Measurements from ENCODE around the gene BORCS5. TPM values are rescaled to one million over a fixed set of nuclear protein-coding genes. Genes with fewer than 3 reads are reported as not detected.
"Not testable (repeated sequence)": the region's sequence is repeated elsewhere in the genome, so short reads cannot be mapped to it uniquely, and the experiment has no call there.

The BORCS5 gene
- total RNA-seq, 2 donors from 2014 or later = 35.0 to 48.4 TPM

DNA sequence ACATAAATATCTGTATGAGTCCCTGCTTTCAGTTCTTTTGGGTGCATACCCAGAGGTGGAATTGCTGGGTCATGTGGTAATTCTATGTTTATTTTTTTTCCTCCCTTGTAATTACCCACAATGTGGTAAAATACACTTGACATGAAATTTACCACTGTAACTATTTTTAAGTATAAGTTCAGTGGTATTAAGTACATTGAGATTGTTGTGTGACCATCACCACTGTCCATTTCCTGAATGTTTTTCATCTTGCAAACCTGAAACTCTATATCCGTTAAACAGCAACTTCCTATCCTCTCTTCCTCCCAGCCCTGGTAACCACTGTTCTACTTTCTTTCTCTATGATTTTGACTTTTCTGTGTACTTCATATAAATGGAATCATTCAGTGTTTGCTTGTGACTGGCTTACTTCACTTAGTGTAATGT is 51.4 kb downstream of the BORCS5 start:
- Mint-ChIP-seq H3K27me3 (no peaks in the 10 kb centered on the region), H3K4me3 (peak overlapping the region; percentile 0), H3K27ac (peak overlapping the region; percentile 19), H3K4me1 (peaks cover 26% of the 10 kb centered on the region), H3K36me3 (ENCODE audit: low read depth) (no peaks in the 10 kb centered on the region)
- no peaks in the 10 kb centered on the region for H3K9me3 ChIP-seq (ENCODE audit: control insufficient read depth, low read length, poor library complexity, severe bottlenecking)
- DNase-seq (no peak), ATAC-seq (peak; percentile 68)

DNA sequence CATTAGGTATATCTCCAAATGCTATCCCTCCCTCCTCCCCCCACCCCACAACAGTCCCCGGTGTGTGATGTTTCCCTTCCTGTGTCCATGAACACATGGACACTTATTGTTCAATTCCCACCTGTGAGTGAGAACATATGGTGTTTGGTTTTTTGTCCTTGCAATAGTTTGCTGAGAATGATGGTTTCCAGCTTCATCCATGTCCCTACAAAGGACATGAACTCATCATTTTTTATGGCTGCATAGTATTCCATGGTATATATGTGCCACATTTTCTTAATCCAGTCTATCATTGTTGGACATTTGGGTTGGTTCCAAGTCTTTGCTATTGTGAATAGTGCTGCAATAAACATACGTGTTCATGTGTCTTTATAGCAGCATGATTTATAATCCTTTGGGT is 52.5 kb downstream of the BORCS5 start:
- H3K4me3 Mint-ChIP-seq; H3K36me3 Mint-ChIP-seq (ENCODE audit: low read depth): not testable (repeated sequence)

DNA sequence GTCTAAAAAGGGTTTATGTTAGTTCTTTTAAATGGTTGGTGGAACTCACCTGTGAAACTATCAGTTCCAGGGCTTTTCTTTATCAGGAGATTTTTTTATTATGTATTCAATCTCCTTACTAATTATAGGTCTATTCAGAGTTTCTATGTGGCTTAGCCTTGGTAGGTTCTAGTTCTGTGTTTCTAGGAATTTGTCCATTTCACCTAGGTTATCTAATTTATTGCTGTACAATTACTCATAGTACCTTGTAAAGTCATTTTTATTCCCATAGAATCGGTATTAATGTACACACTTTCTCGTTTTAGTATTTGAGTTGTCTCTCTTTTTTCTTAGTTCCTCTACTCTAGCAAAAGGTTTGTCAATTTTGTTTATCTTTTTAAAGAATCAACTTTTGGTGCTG is 59.0 kb downstream of the BORCS5 start:
- Mint-ChIP-seq H3K27me3 (no peaks in the 10 kb centered on the region), H3K4me3 (peak overlapping the region; percentile 5), H3K36me3 (ENCODE audit: low read depth) (peaks cover 2% of the 10 kb centered on the region), H3K27ac (peak overlapping the region; percentile 51), H3K4me1 (peaks cover 14% of the 10 kb centered on the region)
- no peak for DNase-seq
- no peaks in the 10 kb centered on the region for H3K9me3 ChIP-seq (ENCODE audit: control insufficient read depth, low read length, poor library complexity, severe bottlenecking)
- ATAC-seq = no peak

More for the DNA sequence above, 52.5 kb downstream of the BORCS5 start:
- H3K4me1 Mint-ChIP-seq = peaks cover 16% of the 10 kb centered on the region
- ATAC-seq; DNase-seq; H3K27ac Mint-ChIP-seq; H3K9me3 ChIP-seq (ENCODE audit: control insufficient read depth, low read length, poor library complexity, severe bottlenecking); H3K27me3 Mint-ChIP-seq: not testable (repeated sequence)

DNA sequence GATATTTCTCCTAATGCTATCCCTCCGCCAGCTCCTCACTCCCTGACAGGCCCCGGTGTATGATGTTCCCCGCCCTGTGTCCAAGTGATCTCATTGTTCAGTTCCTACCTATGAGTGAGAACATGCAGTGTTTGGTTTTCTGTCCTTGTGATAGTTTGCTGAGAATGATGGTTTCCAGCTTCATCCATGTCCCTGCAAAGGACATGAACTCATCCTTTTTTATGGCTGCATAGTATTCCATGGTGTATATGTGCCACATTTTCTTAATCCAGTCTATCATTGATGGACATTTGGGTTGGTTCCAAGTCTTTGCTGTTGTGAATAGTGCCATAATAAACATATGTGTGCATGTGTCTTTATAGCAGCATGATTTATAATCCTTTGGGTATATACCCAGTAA is 62.3 kb downstream of the BORCS5 start:
- DNase-seq; H3K9me3 ChIP-seq (ENCODE audit: control insufficient read depth, low read length, poor library complexity, severe bottlenecking); H3K27me3 Mint-ChIP-seq; ATAC-seq; H3K4me1 Mint-ChIP-seq; H3K4me3 Mint-ChIP-seq: not testable (repeated sequence)
- Mint-ChIP-seq H3K36me3 (ENCODE audit: low read depth) (peaks cover 13% of the 10 kb centered on the region), H3K27ac (peak overlapping the region; percentile 55)

DNA sequence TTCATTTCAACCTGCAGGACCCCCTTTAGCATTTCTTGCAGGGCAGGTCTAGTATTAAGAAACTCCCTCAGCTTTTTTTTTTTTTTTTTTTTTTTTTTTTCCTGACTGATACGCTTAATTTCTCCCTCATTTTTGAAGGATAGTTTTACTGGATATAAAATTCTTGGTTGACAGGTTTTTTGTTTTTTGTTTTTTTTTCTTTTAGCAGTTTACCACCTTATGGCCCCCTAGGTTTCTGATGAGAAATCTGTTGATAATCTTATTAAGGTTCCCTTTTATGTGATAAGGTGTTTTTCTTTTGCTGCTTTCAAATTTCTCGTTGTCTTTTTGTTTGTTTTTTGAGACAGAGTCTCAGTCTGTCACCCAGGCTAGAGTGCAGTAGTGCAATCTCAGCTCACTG is 66.5 kb downstream of the BORCS5 start:
- Mint-ChIP-seq H3K4me3 (no peak overlapping the region), H3K27ac (no peak overlapping the region)
- H3K9me3 ChIP-seq (ENCODE audit: control insufficient read depth, low read length, poor library complexity, severe bottlenecking) = no peaks in the 10 kb centered on the region

DNA sequence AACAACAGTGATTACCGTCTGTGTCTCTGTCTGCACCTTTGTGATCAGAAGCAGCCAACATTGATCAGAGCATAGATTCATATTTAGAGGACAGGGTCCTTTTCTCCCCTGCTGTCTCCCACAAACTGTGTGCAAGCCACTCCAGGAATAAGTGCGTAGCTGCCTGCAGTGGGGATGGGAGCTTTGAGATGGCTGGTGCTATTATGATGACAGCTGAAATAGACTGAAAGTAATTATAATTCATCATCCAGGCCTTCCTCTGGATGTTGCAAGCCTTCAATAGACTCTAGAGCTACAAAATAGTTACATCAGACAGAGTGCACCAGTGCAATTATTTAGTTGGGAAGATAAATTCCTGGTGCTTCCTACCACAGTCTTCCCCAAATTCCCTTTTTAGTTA is 68.1 kb downstream of the BORCS5 start:
- H3K36me3 Mint-ChIP-seq (ENCODE audit: low read depth) = peaks cover 13% of the 10 kb centered on the region
- H3K27ac Mint-ChIP-seq = no peak overlapping the region
- peaks cover 17% of the 10 kb centered on the region for H3K4me1 Mint-ChIP-seq
- ATAC-seq = no peak
- H3K27me3 Mint-ChIP-seq = no peaks in the 10 kb centered on the region
- no peaks in the 10 kb centered on the region for H3K9me3 ChIP-seq (ENCODE audit: control insufficient read depth, low read length, poor library complexity, severe bottlenecking)
- DNase-seq = no peak
- no peak overlapping the region for H3K4me3 Mint-ChIP-seq

More for the DNA sequence above, 66.5 kb downstream of the BORCS5 start:
- DNase-seq (no peak), ATAC-seq (no peak)
- Mint-ChIP-seq H3K27me3 (no peaks in the 10 kb centered on the region), H3K4me1 (peaks cover 10% of the 10 kb centered on the region), H3K36me3 (ENCODE audit: low read depth) (peaks cover 15% of the 10 kb centered on the region)

DNA sequence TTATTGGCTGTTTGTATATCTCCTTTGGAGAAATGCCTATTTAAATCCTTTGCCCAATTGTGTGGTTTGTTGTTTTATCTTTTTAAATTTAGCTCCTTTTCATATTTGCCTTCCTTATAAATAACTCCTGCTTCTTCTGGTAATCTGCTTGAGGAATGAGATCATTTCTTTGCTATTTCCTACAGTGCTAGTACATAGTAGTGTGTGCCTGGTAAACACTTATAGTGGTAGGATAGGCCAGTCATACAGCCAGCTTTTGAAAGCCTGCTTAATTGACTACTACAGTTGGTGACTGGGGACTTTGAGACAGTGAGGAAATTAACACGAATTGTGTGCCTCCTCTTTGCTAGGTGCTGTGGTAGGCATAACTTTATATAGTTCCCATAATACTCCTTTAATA is 68.7 kb downstream of the BORCS5 start:
- DNase-seq (no peak), ATAC-seq (no peak)
- no peaks in the 10 kb centered on the region for H3K9me3 ChIP-seq (ENCODE audit: control insufficient read depth, low read length, poor library complexity, severe bottlenecking)
- no peak overlapping the region for H3K27ac Mint-ChIP-seq
- no peak overlapping the region for H3K4me3 Mint-ChIP-seq
- H3K36me3 Mint-ChIP-seq (ENCODE audit: low read depth) = peaks cover 13% of the 10 kb centered on the region
- H3K4me1 Mint-ChIP-seq = peaks cover 17% of the 10 kb centered on the region
- no peaks in the 10 kb centered on the region for H3K27me3 Mint-ChIP-seq

DNA sequence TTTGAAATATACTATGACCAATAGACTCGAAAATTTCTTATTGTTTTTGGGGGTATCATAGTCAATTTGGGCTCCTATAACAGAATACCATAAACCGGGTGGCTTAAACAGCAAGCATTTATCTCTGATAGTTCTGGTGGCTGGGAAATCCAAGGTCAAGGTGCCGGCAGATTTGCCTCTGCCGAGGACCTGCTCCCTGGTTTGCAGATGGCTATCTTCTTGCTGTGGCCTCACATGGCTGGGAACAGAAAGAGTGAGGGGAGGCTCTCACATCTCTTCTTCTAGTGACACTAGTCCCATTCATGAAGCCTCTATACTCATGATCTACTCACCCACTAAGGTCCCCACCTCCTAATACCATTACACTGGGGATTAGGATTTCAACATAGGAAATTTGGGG is 70.7 kb downstream of the BORCS5 start:
- no peaks in the 10 kb centered on the region for H3K27me3 Mint-ChIP-seq
- H3K9me3 ChIP-seq (ENCODE audit: control insufficient read depth, low read length, poor library complexity, severe bottlenecking) = no peaks in the 10 kb centered on the region
- peak overlapping the region; percentile 91 for H3K27ac Mint-ChIP-seq
- DNase-seq = no peak
- peaks cover 21% of the 10 kb centered on the region for H3K4me1 Mint-ChIP-seq
- H3K4me3 Mint-ChIP-seq = no peak overlapping the region
- no peak for ATAC-seq
- peaks cover 5% of the 10 kb centered on the region for H3K36me3 Mint-ChIP-seq (ENCODE audit: low read depth)

DNA sequence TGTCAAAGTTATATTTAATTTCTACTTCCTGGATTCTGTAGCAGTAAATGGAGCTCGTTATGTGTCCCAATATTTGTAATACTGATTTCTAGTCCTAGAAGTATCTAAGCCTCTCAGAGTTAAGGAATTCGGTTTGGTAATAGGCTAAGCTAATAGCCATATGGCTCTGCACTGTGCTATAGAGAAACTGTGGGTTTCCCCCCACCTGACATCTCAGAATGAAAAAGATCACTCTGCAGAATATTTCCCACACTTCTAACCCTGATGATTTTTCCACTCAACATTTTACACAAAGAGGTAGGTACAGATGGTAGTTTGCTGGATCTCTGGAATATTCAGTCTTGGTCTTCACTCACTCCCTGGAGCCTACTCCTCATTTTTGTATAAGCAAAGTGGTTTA is 71.2 kb downstream of the BORCS5 start:
- peak; percentile 44 for ATAC-seq
- Mint-ChIP-seq H3K27me3 (no peaks in the 10 kb centered on the region), H3K36me3 (ENCODE audit: low read depth) (peaks cover 5% of the 10 kb centered on the region), H3K4me3 (no peak overlapping the region), H3K4me1 (peaks cover 25% of the 10 kb centered on the region), H3K27ac (peak overlapping the region; percentile 91)
- no peak for DNase-seq
- H3K9me3 ChIP-seq (ENCODE audit: control insufficient read depth, low read length, poor library complexity, severe bottlenecking) = no peaks in the 10 kb centered on the region

DNA sequence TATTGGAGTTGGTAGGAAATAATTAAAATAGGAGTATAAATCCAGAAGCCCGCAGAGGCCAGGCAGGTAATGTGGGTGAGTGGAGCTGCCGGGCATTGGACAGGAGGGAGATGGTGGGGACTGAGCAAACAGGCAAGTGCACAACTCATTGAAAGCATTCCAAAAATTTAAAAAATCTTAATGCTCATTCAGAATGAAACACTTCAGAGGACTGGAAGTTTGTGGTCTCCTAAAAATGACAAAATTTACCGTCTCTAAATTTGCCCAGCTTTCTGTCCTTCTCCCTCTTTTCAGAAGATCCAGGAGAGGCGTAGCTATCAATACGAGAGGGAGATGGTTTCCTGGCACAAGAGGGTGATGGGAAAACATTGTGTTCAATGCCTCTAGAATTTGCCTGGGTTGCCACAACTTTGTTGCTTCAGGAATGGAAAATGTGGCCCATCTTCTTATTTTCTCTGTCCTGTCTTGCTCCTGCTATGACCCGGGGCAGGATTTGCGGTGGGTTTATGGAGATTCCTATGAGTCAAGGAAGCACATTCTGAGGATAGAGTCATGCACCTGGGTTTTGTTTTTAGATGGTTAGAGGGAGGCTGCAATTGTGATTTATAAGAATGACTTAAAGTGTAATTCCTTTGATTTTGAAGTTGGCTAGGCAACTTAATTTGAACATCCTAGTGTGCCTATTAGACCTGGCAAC is 72.2 kb downstream of the BORCS5 start:
- peaks cover 33% of the 10 kb centered on the region for H3K4me1 Mint-ChIP-seq
- H3K27me3 Mint-ChIP-seq = no peaks in the 10 kb centered on the region
- H3K27ac Mint-ChIP-seq = peak overlapping the region; percentile 91
- no peaks in the 10 kb centered on the region for H3K9me3 ChIP-seq (ENCODE audit: control insufficient read depth, low read length, poor library complexity, severe bottlenecking)
- DNase-seq (no peak), ATAC-seq (no peak)
- H3K36me3 Mint-ChIP-seq (ENCODE audit: low read depth) = peaks cover 2% of the 10 kb centered on the region
- peak overlapping the region; percentile 70 for H3K4me3 Mint-ChIP-seq

DNA sequence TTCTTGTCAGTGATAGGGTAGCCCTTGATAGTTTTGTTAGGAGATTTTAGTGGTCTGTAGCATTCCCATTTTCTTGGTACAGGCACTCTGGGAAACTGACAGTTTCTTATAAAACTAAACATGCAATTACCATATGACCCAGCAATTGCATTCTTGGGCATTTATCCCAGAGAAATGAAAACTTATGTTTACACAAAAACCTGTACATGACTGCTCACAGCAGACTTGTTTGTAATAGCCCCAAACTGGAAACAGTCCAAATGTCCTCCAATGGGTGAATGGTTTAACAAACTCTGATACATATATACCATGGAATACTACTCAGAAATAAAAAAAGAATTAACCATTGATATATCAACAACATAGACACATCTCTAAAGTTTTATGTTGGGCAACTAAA is 75.5 kb downstream of the BORCS5 start:
- H3K4me3 Mint-ChIP-seq = peak overlapping the region; percentile 31
- no peaks in the 10 kb centered on the region for H3K27me3 Mint-ChIP-seq
- no peak for ATAC-seq
- peaks cover 1% of the 10 kb centered on the region for H3K36me3 Mint-ChIP-seq (ENCODE audit: low read depth)
- DNase-seq = no peak
- H3K9me3 ChIP-seq (ENCODE audit: control insufficient read depth, low read length, poor library complexity, severe bottlenecking) = no peaks in the 10 kb centered on the region
- peaks cover 38% of the 10 kb centered on the region for H3K4me1 Mint-ChIP-seq
- H3K27ac Mint-ChIP-seq = peak overlapping the region; percentile 94

DNA sequence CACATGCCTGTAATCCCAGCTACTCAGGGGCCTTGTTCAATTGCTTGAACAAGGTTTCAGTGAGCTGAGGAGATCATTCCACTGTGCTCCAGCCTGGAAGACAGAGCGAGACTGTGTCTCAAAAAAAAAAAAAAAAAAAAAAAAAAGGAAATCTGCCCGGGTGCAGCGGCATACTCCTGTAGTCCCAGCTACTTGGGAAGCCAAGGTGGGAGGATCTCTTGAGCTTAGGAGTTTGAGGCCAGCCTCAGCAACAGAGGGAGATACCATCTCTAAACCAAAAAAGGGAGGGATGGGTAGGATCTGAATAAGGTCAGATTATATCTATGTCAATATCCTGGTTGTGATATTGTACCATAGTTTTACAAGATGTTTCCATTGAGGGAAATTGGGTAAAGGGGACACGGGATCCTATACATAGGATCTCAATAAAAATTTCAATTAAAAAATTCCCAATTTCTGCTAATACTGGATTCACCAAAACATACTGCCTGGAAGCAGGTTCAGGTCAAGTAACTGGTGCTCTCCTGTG is 76.4 kb downstream of the BORCS5 start:
- Mint-ChIP-seq H3K27me3 (no peaks in the 10 kb centered on the region), H3K4me3 (peak overlapping the region; percentile 47), H3K36me3 (ENCODE audit: low read depth) (peaks cover 2% of the 10 kb centered on the region), H3K4me1 (peaks cover 33% of the 10 kb centered on the region), H3K27ac (peak overlapping the region; percentile 94)
- no peak for DNase-seq
- H3K9me3 ChIP-seq (ENCODE audit: control insufficient read depth, low read length, poor library complexity, severe bottlenecking) = no peaks in the 10 kb centered on the region
- ATAC-seq = no peak

DNA sequence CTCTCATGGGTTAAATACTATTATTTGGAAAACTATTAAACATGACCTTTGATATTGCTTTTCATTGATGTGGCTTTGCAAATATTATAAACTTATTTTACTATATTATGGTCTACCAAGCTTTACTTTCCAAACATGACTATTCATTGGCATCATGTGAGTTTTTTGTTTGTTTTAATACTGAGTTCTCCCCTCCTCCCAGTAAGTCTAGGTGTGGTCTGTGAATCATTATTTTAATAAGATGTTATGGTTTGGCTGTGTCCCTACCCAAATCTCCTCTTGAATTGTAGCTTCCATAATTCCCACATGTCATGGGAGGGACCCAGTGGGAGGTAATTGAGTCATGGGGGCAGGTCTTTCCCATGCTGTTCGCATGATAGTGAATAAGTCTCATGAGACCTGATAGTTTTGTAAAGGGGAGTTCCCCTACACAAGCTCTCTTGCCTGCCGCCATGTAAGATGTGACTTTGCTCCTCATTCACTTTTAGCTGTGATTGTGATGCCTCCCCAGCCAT is 80.0 kb downstream of the BORCS5 start:
- Mint-ChIP-seq H3K36me3 (ENCODE audit: low read depth) (peaks cover 2% of the 10 kb centered on the region), H3K4me3 (no peak overlapping the region), H3K27me3 (no peaks in the 10 kb centered on the region), H3K27ac (peak overlapping the region; percentile 98), H3K4me1 (peaks cover 51% of the 10 kb centered on the region)
- no peaks in the 10 kb centered on the region for H3K9me3 ChIP-seq (ENCODE audit: control insufficient read depth, low read length, poor library complexity, severe bottlenecking)
- no peak for DNase-seq
- ATAC-seq = no peak

DNA sequence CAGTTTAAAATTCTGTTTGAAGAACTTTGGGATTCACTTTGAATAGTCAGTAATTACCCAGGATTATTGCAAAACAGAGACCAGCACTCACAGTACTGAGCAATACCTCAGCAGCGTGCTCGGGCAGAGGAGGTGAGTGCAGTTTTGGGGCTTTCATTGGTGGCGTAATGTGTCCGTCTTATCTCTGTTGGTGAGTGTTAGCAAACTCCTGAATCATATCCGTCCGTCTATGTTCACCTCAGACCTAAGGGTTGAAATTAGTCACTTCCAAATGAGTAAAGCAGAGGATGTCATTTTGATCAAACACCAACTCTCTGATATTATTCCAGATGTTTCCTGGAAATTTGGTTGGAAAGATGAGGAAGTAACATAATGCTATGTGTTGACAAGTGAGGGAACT is 82.8 kb downstream of the BORCS5 start:
- peaks cover 56% of the 10 kb centered on the region for H3K4me1 Mint-ChIP-seq
- peak overlapping the region; percentile 77 for H3K4me3 Mint-ChIP-seq
- DNase-seq = peak in 1 of 3 donors; percentile 32
- H3K36me3 Mint-ChIP-seq (ENCODE audit: low read depth) = peaks cover 2% of the 10 kb centered on the region
- H3K9me3 ChIP-seq (ENCODE audit: control insufficient read depth, low read length, poor library complexity, severe bottlenecking) = no peaks in the 10 kb centered on the region
- peak; percentile 20 for ATAC-seq
- no peaks in the 10 kb centered on the region for H3K27me3 Mint-ChIP-seq
- peak overlapping the region; percentile 98 for H3K27ac Mint-ChIP-seq
